Astrocyte of the cerebellum (primary cell): ENCODE measurements around the gene CDC42SE2.

Experiments used
- DNase-seq: peaks from one replicate; pipeline ENCODE4 v3.0.0-alpha.2; 2011; ENCODE audit warnings: low read depth
- H3K4me3 ChIP-seq: 2 replicates; pipeline ENCODE4 v1.5.1; 2011; ENCODE audit warnings: mild to moderate bottlenecking, low read depth, low read length, moderate library complexity
- CTCF ChIP-seq: IDR thresholded peaks from 2 replicates; pipeline ENCODE4 v1.5.1; 2012; ENCODE audit warnings: low read length, low read depth, moderate library complexity, mild to moderate bottlenecking; ENCODE audit errors: missing control alignments
- in situ Hi-C: cut with HindIII; loops from 2 replicates; pipeline ENCODE4 v1.10.0; 2017; ENCODE audit warnings: low sequenced_read_pairs

CDC42SE2 gene

GRCh38 chr5:131384173-131384572, 120.3 kb downstream of the CDC42SE2 start:
- no peak overlapping the region for H3K4me3 ChIP-seq
- TF ChIP-seq CTCF: no peak
- in situ Hi-C loops: no loop called here
- DNase-seq: no peak

GRCh38 chr5:131384616-131385214, 120.9 kb downstream of the CDC42SE2 start:
- no peak overlapping the region for H3K4me3 ChIP-seq
- no peak for TF ChIP-seq CTCF
- no peak for DNase-seq
- in situ Hi-C loops: no loop called here

GRCh38 chr5:131386124-131386523, 122.3 kb downstream of the CDC42SE2 start:
- in situ Hi-C loops: no loop called here
- H3K4me3 ChIP-seq: no peak overlapping the region
- TF ChIP-seq CTCF: no peak
- DNase-seq: no peak

- in situ Hi-C loops: no loop called here
- TF ChIP-seq CTCF: no peak
- H3K4me3 ChIP-seq: no peak overlapping the region
- DNase-seq: no peak
These were observed 122.9 kb downstream of the CDC42SE2 start for GRCh38 chr5:131386779-131387178.

GRCh38 chr5:131387255-131387654, 123.4 kb downstream of the CDC42SE2 start:
- DNase-seq: no peak
- H3K4me3 ChIP-seq: no peak overlapping the region
- no peak for TF ChIP-seq CTCF
- in situ Hi-C loops: no loop called here

- no peak for TF ChIP-seq CTCF
- in situ Hi-C loops: no loop called here
- no peak for DNase-seq
- H3K4me3 ChIP-seq: no peak overlapping the region
These were observed 125.4 kb downstream of the CDC42SE2 start for GRCh38 chr5:131389096-131389868.
